HEK293T (cell line): ENCODE data around the gene KIAA1614.

Experiments used
- CTCF ChIA-PET: fragments of 350-600 bp; formaldehyde crosslinking; extraction: SDS; loops from one replicate; lab custom pipeline; 2021; ENCODE audit warnings: antibody characterized with exemption, inconsistent platforms; lab: Yijun Ruan, JAX
- POLR2A ChIA-PET: fragments of 350-600 bp; formaldehyde crosslinking; extraction: SDS; loops from one replicate; lab custom pipeline; 2020; ENCODE audit warnings: antibody characterized with exemption, inconsistent platforms; lab: Yijun Ruan, JAX
- DNase-seq: peaks from one replicate; pipeline ENCODE4 v3.0.0; 2012; ENCODE audit warnings: mixed read lengths; ENCODE audit errors: extremely low spot score
- ARNT ChIP-seq: fragments of 450-650 bp; IDR thresholded peaks from 2 replicates; pipeline ENCODE4 v1.6.1; 2017; ENCODE audit warnings: mild to moderate bottlenecking
- BHLHE40 ChIP-seq: fragments of 450-650 bp; IDR thresholded peaks from 2 replicates; pipeline ENCODE4 v1.6.1; 2016; ENCODE audit warnings: mild to moderate bottlenecking, moderate library complexity, borderline replicate concordance
- CTBP1 ChIP-seq: fragments of 450-650 bp; IDR thresholded peaks from 2 replicates; pipeline ENCODE4 v1.6.1; 2016; ENCODE audit warnings: borderline replicate concordance
- ELF4 ChIP-seq: fragments of 450-650 bp; IDR thresholded peaks from 2 replicates; pipeline ENCODE4 v1.6.1; 2017; ENCODE audit warnings: antibody characterized with exemption
- FOXA1 ChIP-seq: fragments of 450-650 bp; IDR thresholded peaks from 2 replicates; pipeline ENCODE4 v1.6.1; 2016; ENCODE audit warnings: mild to moderate bottlenecking
- FOXK2 ChIP-seq: fragments of 450-650 bp; IDR thresholded peaks from 2 replicates; pipeline ENCODE4 v1.6.1; 2016; ENCODE audit warnings: mild to moderate bottlenecking
- FOXM1 ChIP-seq: fragments of 450-650 bp; IDR thresholded peaks from 2 replicates; pipeline ENCODE4 v1.6.1; 2017; ENCODE audit warnings: mild to moderate bottlenecking, borderline replicate concordance
- HDGF ChIP-seq: fragments of 450-650 bp; IDR thresholded peaks from 2 replicates; pipeline ENCODE4 v1.6.1; 2017; ENCODE audit warnings: antibody characterized with exemption, borderline replicate concordance
- L3MBTL2 ChIP-seq: fragments of 450-650 bp; conservative IDR thresholded peaks from 2 replicates; pipeline ENCODE4 v1.6.1; 2016; ENCODE audit warnings: mild to moderate bottlenecking
- LEF1 ChIP-seq: fragments of 450-650 bp; IDR thresholded peaks from 2 replicates; pipeline ENCODE4 v1.6.1; 2017; ENCODE audit warnings: mild to moderate bottlenecking, borderline replicate concordance
- NFRKB ChIP-seq: fragments of 450-650 bp; IDR thresholded peaks from 2 replicates; pipeline ENCODE4 v1.6.1; 2016; ENCODE audit warnings: mild to moderate bottlenecking, moderate library complexity
- PKNOX1 ChIP-seq: fragments of 450-650 bp; IDR thresholded peaks from 2 replicates; pipeline ENCODE4 v1.6.1; 2016
- SP1 ChIP-seq: fragments of 450-650 bp; IDR thresholded peaks from 2 replicates; pipeline ENCODE4 v1.6.1; 2017
- SUZ12 ChIP-seq: fragments of 450-650 bp; IDR thresholded peaks from 2 replicates; pipeline ENCODE4 v1.6.1; 2016; ENCODE audit warnings: mild to moderate bottlenecking
- TARDBP ChIP-seq: fragments of 450-650 bp; IDR thresholded peaks from 2 replicates; pipeline ENCODE4 v1.6.1; 2016
- ZNF384 ChIP-seq: fragments of 450-650 bp; IDR thresholded peaks from 2 replicates; pipeline ENCODE4 v1.6.1; 2016

KIAA1614 gene

GRCh38 chr1:180911640-180912191 is 981 bp upstream of the KIAA1614 start:
- CTCF ChIA-PET, result no interaction called here

GRCh38 chr1:180912211-180912800 is 391 bp upstream of the KIAA1614 start:
- DNase-seq, result no peak
- ChIA-PET CTCF (no interaction called here), POLR2A (no interaction called here)
- no peak for TF ChIP-seq FOXA1
- TF ChIP-seq ZNF384, result no peak
- TF ChIP-seq LEF1, result no peak
- no peak for TF ChIP-seq BHLHE40
- TF ChIP-seq FOXM1, result no peak
- no peak for TF ChIP-seq SUZ12
- TF ChIP-seq CTBP1, result no peak
- TF ChIP-seq L3MBTL2, result no peak
- TF ChIP-seq TARDBP, result no peak

More at GRCh38 chr1:180911640-180912191, 981 bp upstream of the KIAA1614 start:
- TF ChIP-seq FOXA1 (no peak), L3MBTL2 (no peak), ZNF384 (no peak), ARNT (no peak), FOXM1 (no peak), LEF1 (no peak), HDGF (no peak), ELF4 (no peak), CTBP1 (no peak), SUZ12 (no peak), SP1 (no peak), NFRKB (no peak), TARDBP (no peak), FOXK2 (no peak), BHLHE40 (no peak), PKNOX1 (no peak)
- no peak for DNase-seq
- POLR2A ChIA-PET, result no interaction called here

GRCh38 chr1:180915426-180915965 is 2.8 kb downstream of the KIAA1614 start:
- CTCF ChIA-PET, result no interaction called here
- TF ChIP-seq CTBP1 (no peak), SUZ12 (no peak), NFRKB (no peak), LEF1 (no peak), FOXK2 (no peak), BHLHE40 (no peak), ELF4 (no peak), ZNF384 (no peak), HDGF (no peak), ARNT (no peak), SP1 (no peak), FOXA1 (no peak), FOXM1 (no peak), TARDBP (no peak), L3MBTL2 (no peak), PKNOX1 (no peak)
- no peak for DNase-seq
- POLR2A ChIA-PET, result no interaction called here

GRCh38 chr1:180916012-180916770 is 3.5 kb downstream of the KIAA1614 start:
- POLR2A ChIA-PET, result no interaction called here
- CTCF ChIA-PET, result interaction anchor here (0.5 kb wide), 1 partner anchor 237 kb away, joined by 3 read pairs; no protein-coding TSS in a partner anchor
- TF ChIP-seq LEF1, result no peak
- TF ChIP-seq HDGF, result no peak
- no peak for TF ChIP-seq ZNF384
- TF ChIP-seq BHLHE40, result no peak
- no peak for TF ChIP-seq ARNT
- DNase-seq, result no peak

GRCh38 chr1:180916771-180917170 is 4.1 kb downstream of the KIAA1614 start:
- ChIA-PET POLR2A (no interaction called here), CTCF (interaction anchor here (0.5 kb wide), 1 partner anchor 236 kb away, joined by 3 read pairs; no protein-coding TSS in a partner anchor)
- TF ChIP-seq NFRKB, result no peak
- TF ChIP-seq SUZ12, result no peak
- TF ChIP-seq PKNOX1, result no peak
- TF ChIP-seq L3MBTL2, result no peak
- TF ChIP-seq BHLHE40, result no peak
- TF ChIP-seq LEF1, result no peak
- TF ChIP-seq HDGF, result no peak
- TF ChIP-seq SP1, result no peak
- TF ChIP-seq FOXM1, result no peak
- no peak for TF ChIP-seq FOXK2
- DNase-seq, result no peak
